K562 (cell line): ENCODE data around the gene PPOX. TPM values are rescaled to one million over a fixed set of nuclear protein-coding genes. Genes with fewer than 3 reads are reported as not detected.

ENCODE experiments used
- ATAC-seq: fragments of 200-7000 bp; cut with Tn5 transposase; 3 replicates; pipeline ENCODE4 v1.9.1; 2020; ENCODE audit warnings: moderate library complexity
- BruUV-seq: library from RNA; stranded (reverse); fragments of 400-500 nt; replicated peaks from 2 replicates; lab custom pipeline; 2021; lab: Mats Ljungman, UMichigan
- CTCF ChIA-PET: fragments of 300-600 bp; formaldehyde crosslinking; extraction: SDS; loops from one replicate; lab custom pipeline; 2021; ENCODE audit warnings: low intra/inter-chr PET ratio; lab: Yijun Ruan, JAX
- POLR2A ChIA-PET: fragments of 300-600, 350-650 bp; sonication (Branson Sonifier 250); formaldehyde crosslinking; extraction: SDS; loops from one replicate; lab custom pipeline; 2021; ENCODE audit warnings: antibody characterized with exemption, inconsistent platforms; lab: Yijun Ruan, JAX
- DNase-seq, 4 experiments: peaks; one replicate each; pipeline versions ENCODE4 v3.0.0 to v3.0.0-alpha.2; 2011 to 2018; ENCODE audit warnings: low spot score in 3 of 4, mixed read lengths in 3 of 4; ENCODE audit errors: extremely low read depth in 1 of 4
- FAIRE-seq: peaks from 2 replicates; lab custom pipeline; 2011; peaks lifted over from hg19 to GRCh38; lab: Jason Lieb, UNC
- H2AFZ ChIP-seq: 2 replicates; pipeline ENCODE4 v1.6.0; 2011; ENCODE audit warnings: low read depth, low read length, control low read depth, inconsistent platforms
- H3K27ac ChIP-seq: fragments of 200-600 bp; 3 replicates; pipeline ENCODE4 v1.8.0; 2011; ENCODE audit warnings: low read depth, mild to moderate bottlenecking, control low read depth, inconsistent platforms, low read length, moderate library complexity, mixed read lengths; ENCODE audit errors: extremely low read depth
- H3K27me3 ChIP-seq, 2 experiments: fragments of 300-600 bp in 1 of 2; 2 replicates in 1 of 2; 3 replicates in 1 of 2; pipeline versions ENCODE4 v1.6.0 to v1.8.0; 2011; ENCODE audit warnings: inconsistent platforms in 2 of 2, low read length in 2 of 2, mild to moderate bottlenecking in 1 of 2, mixed read lengths in 1 of 2, moderate library complexity in 1 of 2; ENCODE audit not compliant: control insufficient read depth in 2 of 2, insufficient read depth in 2 of 2
- H3K36me3 ChIP-seq: fragments of 300-600 bp; 3 replicates; pipeline ENCODE4 v1.8.0; 2011; ENCODE audit warnings: mild to moderate bottlenecking, low read length, inconsistent platforms; ENCODE audit not compliant: control insufficient read depth, insufficient read depth
- H3K4me1 ChIP-seq, 2 experiments: fragments of 200-600 bp in 1 of 2; replicated peaks in 1 of 2; 2 replicates in 1 of 2; 3 replicates in 1 of 2; pipeline versions ENCODE4 v1.5.1 to v1.8.0; 2011; ENCODE audit warnings: inconsistent platforms in 2 of 2, low read length in 2 of 2, mild to moderate bottlenecking in 1 of 2, mixed read lengths in 1 of 2, moderate library complexity in 1 of 2; ENCODE audit not compliant: control insufficient read depth in 2 of 2, insufficient read depth in 2 of 2
- H3K4me2 ChIP-seq: 2 replicates; pipeline ENCODE4 v1.6.1; 2011; ENCODE audit warnings: low read length, control low read depth, inconsistent platforms, mixed read lengths; ENCODE audit not compliant: insufficient read depth
- H3K4me3 ChIP-seq: fragments of 200-600 bp; sonication (generic), shearing (Covaris generic); 2 replicates; pipeline ENCODE4 v1.5.1; 2016; ENCODE audit warnings: control low read depth, inconsistent platforms
- H3K79me2 ChIP-seq: fragments of 200-600 bp; 3 replicates; pipeline ENCODE4 v1.8.0; 2011; ENCODE audit warnings: low read length, inconsistent platforms; ENCODE audit not compliant: control insufficient read depth, insufficient read depth
- H3K9ac ChIP-seq, 2 experiments: 2 replicates each; pipeline versions ENCODE4 v1.6.0 to v1.6.1; 2011; ENCODE audit warnings: low read depth in 2 of 2, low read length in 2 of 2, control low read depth in 1 of 2, inconsistent platforms in 1 of 2, mild to moderate bottlenecking in 1 of 2, mixed read lengths in 1 of 2; ENCODE audit not compliant: insufficient read depth in 1 of 2
- H3K9me1 ChIP-seq: one replicate; pipeline ENCODE4 v1.6.0; 2011; ENCODE audit warnings: inconsistent platforms, mild to moderate bottlenecking, low read length, moderate library complexity; ENCODE audit not compliant: control insufficient read depth, insufficient read depth
- H3K9me3 ChIP-seq: replicated peaks from 2 replicates; pipeline ENCODE4 v1.5.1; 2011; ENCODE audit warnings: low read depth, low read length, inconsistent platforms; ENCODE audit not compliant: control insufficient read depth, insufficient read depth
- H4K20me1 ChIP-seq: replicated peaks from 2 replicates; pipeline ENCODE4 v1.6.1; 2011; ENCODE audit warnings: low read length, inconsistent platforms, mixed read lengths; ENCODE audit not compliant: control insufficient read depth, insufficient read depth
- BDP1 ChIP-seq: IDR thresholded peaks from 3 replicates; pipeline ENCODE4 v1.6.1; 2011; ENCODE audit not compliant: insufficient read length, insufficient read depth
- DIDO1 ChIP-seq: fragments of 450-650 bp; IDR thresholded peaks from 2 replicates; pipeline ENCODE4 v1.6.1; 2016; ENCODE audit warnings: low read depth, missing biosample characterization, missing genetic modification characterization
- ELK3 ChIP-seq: fragments of 450-650 bp; formaldehyde crosslinking; IDR thresholded peaks from 2 replicates; pipeline ENCODE4 v1.4.0; 2020; ENCODE audit warnings: mild to moderate bottlenecking
- MTF1 ChIP-seq: fragments of 250-450 bp; sonication (Bioruptor Pico); IDR thresholded peaks from 2 replicates; pipeline ENCODE4 v1.9.0; 2021; ENCODE audit warnings: moderate library complexity, mild to moderate bottlenecking, inconsistent platforms, borderline replicate concordance
- NFIX ChIP-seq: fragments of 250-450 bp; sonication (Bioruptor Pico); IDR thresholded peaks from 2 replicates; pipeline ENCODE4 v1.4.0; 2020; ENCODE audit warnings: low read depth, mild to moderate bottlenecking, moderate library complexity
- NR2C2 ChIP-seq, 2 experiments: fragments of 200-800 bp in 1 of 2; sonication (Bioruptor generic) in 1 of 2; sonication (generic) in 1 of 2; formaldehyde crosslinking in 1 of 2; IDR thresholded peaks; 2 replicates each; pipeline versions ENCODE4 v1.6.1 to v1.8.0; 2016 to 2022; ENCODE audit warnings: mild to moderate bottlenecking in 1 of 2, missing compliant biosample characterization in 1 of 2, missing genetic modification characterization in 1 of 2, missing genetic modification reagents in 1 of 2
- RBM14 ChIP-seq: fragments of 200-400 bp; formaldehyde crosslinking; IDR thresholded peaks from 2 replicates; pipeline ENCODE4 v1.6.1; 2018; ENCODE audit warnings: low read depth, mild to moderate bottlenecking, low read length, moderate library complexity, borderline replicate concordance; ENCODE audit not compliant: insufficient read depth
- SMARCC2 ChIP-seq: fragments of 450-650 bp; IDR thresholded peaks from 2 replicates; pipeline ENCODE4 v1.6.1; 2017; ENCODE audit warnings: antibody characterized with exemption, moderate library complexity, mild to moderate bottlenecking, low read depth
- SNRNP70 ChIP-seq: fragments of 200-400 bp; formaldehyde crosslinking; optimal IDR thresholded peaks from 2 replicates; pipeline ENCODE3; 2017; ENCODE audit warnings: low read depth, low read length
- SREBF2 ChIP-seq: sonication (generic); formaldehyde crosslinking; IDR thresholded peaks from 2 replicates; pipeline ENCODE4 v1.4.0; 2020; ENCODE audit warnings: mild to moderate bottlenecking, missing genetic modification reagents
- TBP ChIP-seq: optimal IDR thresholded peaks from 2 replicates; pipeline ENCODE3; 2011; ENCODE audit warnings: low read depth, low read length, improper control_type of control experiment
- ZBTB8A ChIP-seq: fragments of 450-650 bp; IDR thresholded peaks from 2 replicates; pipeline ENCODE4 v1.6.1; 2018; ENCODE audit warnings: mild to moderate bottlenecking, moderate library complexity; ENCODE audit not compliant: partially characterized antibody
- ZFP36 ChIP-seq: fragments of 150-350 bp; IDR thresholded peaks from 2 replicates; pipeline ENCODE4 v1.6.1; 2018; ENCODE audit warnings: low read length, low read depth; ENCODE audit not compliant: partially characterized antibody
- WGBS: fragments of 100-300 bp; shearing (Covaris generic); methylation state at CpG from one replicate; pipeline ENCODE4 v1.1.6; 2016; ENCODE audit warnings: low coverage, mixed read lengths; ENCODE audit not compliant: insufficient coverage; ENCODE audit errors: missing lambda C conversion rate; 5-methylcytosine and 5-hydroxymethylcytosine counted together
- in situ Hi-C: fragments of 300-500 bp; cut with MboI; formaldehyde crosslinking; loops from 4 replicates; pipeline ENCODE4 v1.15.0; 2018; ENCODE audit warnings: inconsistent platforms, mixed read lengths
- intact Hi-C: fragments of 100-400 bp; cut with micrococcal nuclease; formaldehyde crosslinking; loops from 2 replicates; pipeline ENCODE4 v1.14.2; 2022
- polyA plus RNA-seq, 8 experiments: library from polyadenylated mRNA; depleted of rRNA in 4 of 8; stranded (reverse) in 5 of 8; unstranded in 3 of 8; fragments of >200 nt; fragmentation: Nextera tagmentation in 2 of 8; fragmentation: Illumina TruSeq in 1 of 8; extraction: Ambion mirVana in 2 of 8; extraction: Trizol in 1 of 8; gene quantifications; 2 replicates each; pipeline versions ENCODE4 v1.2.1 to v1.2.3, GENCODE V29; 2011 to 2014; ENCODE audit warnings: inconsistent platforms in 1 of 8, missing spikeins in 1 of 8
- total RNA-seq, 7 experiments: library from RNA; depleted of rRNA in 6 of 7; stranded (reverse); fragments of >200 nt in 6 of 7; fragmentation: Illumina TruSeq in 2 of 7; extraction: Trizol in 2 of 7; gene quantifications; 2 replicates each; pipeline versions ENCODE4 v1.2.1 to v1.2.3, GENCODE V29; 2011 to 2021; ENCODE audit warnings: low replicate concordance in 1 of 7
- TF ChIP-seq, protein P1 (sequence below), 2 experiments: fragments of 450-650 bp in 1 of 2; sonication (generic) in 1 of 2; formaldehyde crosslinking in 1 of 2; IDR thresholded peaks in 1 of 2; conservative IDR thresholded peaks in 1 of 2; 2 replicates each; pipeline versions ENCODE4 v1.6.1 to v1.8.1; 2016 to 2023; ENCODE audit warnings: mild to moderate bottlenecking in 2 of 2, moderate library complexity in 2 of 2, inconsistent platforms in 1 of 2, missing genetic modification reagents in 1 of 2
- TF ChIP-seq, protein P2 (sequence below): sonication (generic); formaldehyde crosslinking; IDR thresholded peaks from 2 replicates; pipeline ENCODE4 v1.8.0; 2022; ENCODE audit warnings: mild to moderate bottlenecking, missing genetic modification reagents, borderline replicate concordance

PPOX gene
- total and polyA plus RNA-seq, 9 of the 15 experiments (the other 6 are each of a cell fraction or from before 2014, with no cell fraction given): 17.0 to 57.1 (median 38.9) TPM

DNA sequence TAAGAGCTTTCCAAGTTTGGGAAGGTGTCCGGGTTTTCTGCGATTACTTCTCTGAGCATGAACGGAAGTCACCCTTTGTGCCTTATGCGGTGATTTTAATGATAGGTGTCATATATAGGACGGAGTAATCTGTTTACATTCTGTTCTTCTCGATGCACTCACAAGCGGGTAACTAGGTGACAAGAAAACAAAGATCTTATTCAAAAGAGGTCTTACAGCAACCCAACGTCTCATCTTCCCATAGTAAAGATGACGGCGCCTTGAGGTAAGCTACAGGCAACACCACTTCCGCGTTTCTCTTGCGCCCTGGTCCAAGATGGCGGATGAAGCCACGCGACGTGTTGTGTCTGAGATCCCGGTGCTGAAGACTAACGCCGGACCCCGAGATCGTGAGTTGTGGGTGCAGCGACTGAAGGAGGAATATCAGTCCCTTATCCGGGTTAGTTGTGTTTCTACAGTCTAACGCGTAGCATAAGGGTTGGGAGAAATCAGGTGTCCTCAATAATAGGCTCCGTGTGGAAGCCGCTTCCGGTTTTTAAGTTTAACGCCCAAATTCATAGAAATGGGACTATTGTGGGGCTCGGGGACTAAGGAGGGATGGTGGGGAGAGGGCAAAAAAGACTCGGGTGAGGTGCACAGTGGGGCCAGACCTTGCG lies 12.4 kb upstream of the PPOX start, which contains the start of gene UFC1:
Gene UFC1 (plus strand): TSS at position 297 of the 656 bp plus-strand sequence. CDS start 20 bp downstream, at position 317.
- BruUV-seq: TSS peak; percentile 97
- Histone ChIP-seq H2AFZ (peak within 1 kb of the TSS; percentile 93), H3K9me3 (no peaks in the 10 kb centered on the region), H3K4me1 (peaks cover 6 to 19% of the 10 kb centered on the region in 2 experiments; a peak in 3 of 5 replicates), H3K27me3 (no peaks in the 10 kb centered on the region), H3K79me2 (peaks cover 20% of the 10 kb centered on the region), H3K4me2 (peak within 1 kb of the TSS; percentile 89), H3K9ac (peak within 1 kb of the TSS; percentile 94 to 97), H3K4me3 (peak within 1 kb of the TSS; percentile 52), H3K36me3 (peaks cover 20% of the 10 kb centered on the region), H4K20me1 (no peaks in the 10 kb centered on the region), H3K9me1 (no peaks in the 10 kb centered on the region), H3K27ac (peak within 1 kb of the TSS; percentile 92)
- FAIRE-seq (peak; percentile 98), DNase-seq (peak; percentile 68 to 92 (median 77)), ATAC-seq (peak; percentile 92)
- ChIA-PET POLR2A (interaction anchor here (0.6 to 2.7 kb wide), 18 partner anchors 8 to 1368 kb away, joined by 3 to 30 read pairs (median 4); partner anchors contain the start of genes DEDD, NDUFS2, PPOX and USF1), CTCF (no interaction called here)
- 1% methylated on average over 33 of the region's 33 CpGs for WGBS
- intact Hi-C loops: no loop called here
- in situ Hi-C loops: no loop called here
- TF ChIP-seq ZFP36: no peak
- no peak for TF ChIP-seq MTF1 (CRISPR knock-in tag)
- no peak for TF ChIP-seq RBM14
- TF ChIP-seq DIDO1 (tag): peak; percentile 90
- no peak for TF ChIP-seq ELK3 (CRISPR knock-in tag)
- no peak for TF ChIP-seq SREBF2 (CRISPR knock-in tag)
- no peak for TF ChIP-seq SNRNP70
- peak; percentile 97 for TF ChIP-seq TBP
- TF ChIP-seq SMARCC2: no peak
- TF ChIP-seq, protein P1, sequence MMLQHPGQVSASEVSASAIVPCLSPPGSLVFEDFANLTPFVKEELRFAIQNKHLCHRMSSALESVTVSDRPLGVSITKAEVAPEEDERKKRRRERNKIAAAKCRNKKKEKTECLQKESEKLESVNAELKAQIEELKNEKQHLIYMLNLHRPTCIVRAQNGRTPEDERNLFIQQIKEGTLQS (IDR thresholded peaks at IDR 0.05): no peak; the same call in 1 of the 2 replicates
- TF ChIP-seq, protein P1 (CRISPR knock-in tag; conservative IDR thresholded peaks at IDR 0.05): peak; percentile 73; the same call in 1 of the 2 replicates
- TF ChIP-seq BDP1: no peak
- TF ChIP-seq NR2C2 (CRISPR knock-in tag; IDR thresholded peaks at IDR 0.05): no peak
- peak; percentile 93 for TF ChIP-seq NR2C2 (tag; IDR thresholded peaks at IDR 0.05)
- TF ChIP-seq, protein P2, sequence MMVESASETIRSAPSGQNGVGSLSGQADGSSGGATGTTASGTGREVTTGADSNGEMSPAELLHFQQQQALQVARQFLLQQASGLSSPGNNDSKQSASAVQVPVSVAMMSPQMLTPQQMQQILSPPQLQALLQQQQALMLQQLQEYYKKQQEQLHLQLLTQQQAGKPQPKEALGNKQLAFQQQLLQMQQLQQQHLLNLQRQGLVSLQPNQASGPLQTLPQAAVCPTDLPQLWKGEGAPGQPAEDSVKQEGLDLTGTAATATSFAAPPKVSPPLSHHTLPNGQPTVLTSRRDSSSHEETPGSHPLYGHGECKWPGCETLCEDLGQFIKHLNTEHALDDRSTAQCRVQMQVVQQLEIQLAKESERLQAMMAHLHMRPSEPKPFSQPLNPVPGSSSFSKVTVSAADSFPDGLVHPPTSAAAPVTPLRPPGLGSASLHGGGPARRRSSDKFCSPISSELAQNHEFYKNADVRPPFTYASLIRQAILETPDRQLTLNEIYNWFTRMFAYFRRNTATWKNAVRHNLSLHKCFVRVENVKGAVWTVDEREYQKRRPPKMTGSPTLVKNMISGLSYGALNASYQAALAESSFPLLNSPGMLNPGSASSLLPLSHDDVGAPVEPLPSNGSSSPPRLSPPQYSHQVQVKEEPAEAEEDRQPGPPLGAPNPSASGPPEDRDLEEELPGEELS (CRISPR knock-in tag): no peak
- no peak for TF ChIP-seq NFIX
- no peak for TF ChIP-seq ZBTB8A
